Anterior cingulate cortex (tissue), 58 donors: ENCODE measurements around the gene SKA3.

Experiments used
- DNase-seq, 58 donors: peaks; one replicate each; lab custom pipeline; 2025; lab: John Stamatoyannopoulos, UW

SKA3 gene

DNA sequence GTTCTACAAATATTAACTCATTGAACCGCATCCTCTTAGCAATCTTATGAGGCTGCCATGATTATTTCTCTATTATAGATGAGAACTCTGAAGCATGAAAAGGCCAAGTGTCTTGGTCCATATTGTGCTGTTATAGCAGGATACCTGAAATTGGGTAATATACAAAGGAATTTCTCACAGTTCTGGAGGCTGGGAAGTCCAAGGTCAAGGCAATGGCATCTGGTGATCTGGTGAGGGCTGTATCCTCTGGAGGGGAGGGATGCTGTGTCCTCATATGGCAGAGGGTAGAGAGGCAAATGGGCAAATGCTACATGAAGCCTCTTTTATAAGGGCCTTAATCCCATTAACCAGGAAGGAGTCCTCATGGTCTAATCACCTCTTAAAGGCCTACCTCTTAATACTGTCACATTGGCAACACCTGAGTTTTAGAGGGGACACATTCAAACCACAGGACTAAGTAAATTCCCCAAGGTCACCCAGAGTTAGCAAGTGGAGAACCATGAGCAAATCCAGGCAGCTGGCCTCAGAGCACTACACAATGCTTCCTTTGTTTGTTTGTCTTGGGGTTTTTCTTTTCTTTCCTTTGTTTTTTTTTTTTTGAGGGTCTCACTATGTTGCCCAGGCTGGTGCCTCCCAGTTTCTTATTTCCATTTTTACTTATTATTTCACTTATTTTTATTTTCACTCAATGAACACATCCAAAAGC lies 59.1 kb downstream of the SKA3 start:
- DNase-seq, result no peak

GRCh38 chr13:21116141-21116540 lies 60.2 kb downstream of the SKA3 start:
- no peak for DNase-seq

DNA sequence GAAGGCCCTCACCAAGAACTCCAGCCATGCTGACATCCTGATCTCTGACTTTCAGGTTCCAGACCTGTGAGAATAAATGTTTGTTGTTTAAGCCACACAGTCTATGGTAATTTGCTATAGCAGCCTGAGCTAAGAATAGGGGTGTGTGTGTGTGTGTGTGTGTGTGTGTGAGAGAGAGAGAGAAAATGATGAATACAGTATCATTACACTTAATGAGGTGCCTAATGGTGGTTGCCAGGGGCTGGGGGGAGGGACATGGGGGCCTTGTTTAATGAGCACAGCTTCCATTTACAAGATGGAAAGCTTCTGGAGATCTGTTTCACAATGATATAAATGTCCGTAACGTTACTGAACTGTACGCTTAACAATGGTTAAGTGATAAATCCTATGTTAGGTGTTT lies 61.1 kb downstream of the SKA3 start:
- DNase-seq, result no peak

DNA sequence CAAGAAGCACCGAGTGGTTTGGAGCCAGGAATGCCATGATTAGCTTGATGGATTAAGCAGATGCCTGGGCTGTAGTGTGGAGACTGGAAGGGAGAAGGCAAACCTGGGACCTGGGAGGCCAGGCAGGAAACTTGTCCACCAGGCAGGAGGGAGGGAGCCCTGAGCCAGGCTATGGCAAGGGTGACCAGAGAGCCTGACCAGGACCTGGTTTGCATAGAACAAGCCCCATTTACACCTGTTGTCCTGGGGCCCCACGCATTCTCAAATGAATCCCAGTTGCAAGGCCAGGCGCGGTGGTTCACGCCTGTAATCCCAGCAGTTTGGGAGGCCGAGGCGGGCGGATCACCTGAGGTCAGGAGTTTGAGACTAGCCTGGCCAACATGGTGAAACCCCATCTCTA lies 64.8 kb downstream of the SKA3 start:
- no peak for DNase-seq

- DNase-seq, result no peak
Measured at GRCh38 chr13:21109168-21109567, 67.2 kb downstream of the SKA3 start.

- no peak for DNase-seq
Measured at GRCh38 chr13:21106089-21106488, 70.3 kb downstream of the SKA3 start.

GRCh38 chr13:21104199-21105019 lies 71.9 kb downstream of the SKA3 start:
- DNase-seq, result no peak
